ENCODE results near the gene PPBP. TPM values are rescaled to one million over a fixed set of nuclear protein-coding genes. Genes with fewer than 3 reads are reported as not detected.
"Not testable (repeated sequence)": the region's sequence is repeated elsewhere in the genome, so short reads cannot be mapped to it uniquely, and the experiment has no call there.

Gene PPBP
- polyA plus RNA-seq, 1 donor from 2014 or later: not detected

GRCh38 chr4:73952352-73952751, 35.6 kb downstream of the PPBP start:
- H2AFZ ChIP-seq (ENCODE audit: low read depth, low read length): no peak overlapping the region
- no peaks in the 10 kb centered on the region for H3K9me3 ChIP-seq (ENCODE audit: low read length)
- H3K79me2 ChIP-seq (replicated peaks; ENCODE audit: insufficient read depth, low read length): no peaks in the 10 kb centered on the region
- no peaks in the 10 kb centered on the region for H4K20me1 ChIP-seq (ENCODE audit: insufficient read depth)
- no peak overlapping the region for H3K4me2 ChIP-seq (ENCODE audit: low read length)
- H3K9ac ChIP-seq (ENCODE audit: low read length): no peak overlapping the region
- H3K27me3 ChIP-seq (ENCODE audit: insufficient read depth, low read depth, low read length): no peaks in the 10 kb centered on the region
- TF ChIP-seq EZH2 (IDR thresholded peaks at IDR 0.05; ENCODE audit: borderline replicate concordance, insufficient read depth, low read length, poor library complexity, severe bottlenecking) (no peak), SMC3 (conservative IDR thresholded peaks at IDR 0.05; ENCODE audit: poor library complexity) (no peak), REST (IDR thresholded peaks at IDR 0.05; ENCODE audit: borderline replicate concordance) (no peak), POLR2AphosphoS5 (IDR thresholded peaks at IDR 0.05) (no peak), EP300 (conservative IDR thresholded peaks at IDR 0.05; ENCODE audit: poor library complexity, severe bottlenecking) (no peak), MXI1 (conservative IDR thresholded peaks at IDR 0.05; ENCODE audit: poor library complexity, severe bottlenecking) (no peak), RAD21 (conservative IDR thresholded peaks at IDR 0.05) (no peak), CTCF (IDR thresholded peaks at IDR 0.05; ENCODE audit: poor library complexity, severe bottlenecking) (no peak), TAF1 (IDR thresholded peaks at IDR 0.05; ENCODE audit: low read depth) (no peak)
- no peaks in the 10 kb centered on the region for H3K9me2 ChIP-seq (ENCODE audit: insufficient read depth, low read length)
- no peaks in the 10 kb centered on the region for H3K36me3 ChIP-seq (ENCODE audit: insufficient read depth, low read length)
- H3K27ac ChIP-seq (ENCODE audit: low read length): no peak overlapping the region
- no peaks in the 10 kb centered on the region for H3F3A ChIP-seq (ENCODE audit: insufficient read depth, low read length, poor library complexity, severe bottlenecking)
- no peak overlapping the region for H3K4me3 ChIP-seq (ENCODE audit: low read length)

GRCh38 chr4:73950376-73950920, 37.5 kb downstream of the PPBP start:
- not testable (repeated sequence) for H3K4me2 ChIP-seq (ENCODE audit: low read length); H4K20me1 ChIP-seq (ENCODE audit: insufficient read depth)

More at GRCh38 chr4:73950376-73950920, 37.5 kb downstream of the PPBP start:
- H2AFZ ChIP-seq (ENCODE audit: low read depth, low read length); H3F3A ChIP-seq (ENCODE audit: insufficient read depth, low read length, poor library complexity, severe bottlenecking); H3K36me3 ChIP-seq (ENCODE audit: insufficient read depth, low read length); H3K27ac ChIP-seq (ENCODE audit: low read length); H3K4me3 ChIP-seq (ENCODE audit: low read length); H3K79me2 ChIP-seq (replicated peaks; ENCODE audit: insufficient read depth, low read length); H3K9me3 ChIP-seq (ENCODE audit: low read length); H3K27me3 ChIP-seq (ENCODE audit: insufficient read depth, low read depth, low read length); H3K9me2 ChIP-seq (ENCODE audit: insufficient read depth, low read length); H3K9ac ChIP-seq (ENCODE audit: low read length): not testable (repeated sequence)
